SK-N-SH treated with all-trans-retinoic acid at 6 μM for 48 hours (cell line): ENCODE results near the gene SERPINC1.
"Not testable (repeated sequence)": the region's sequence is repeated elsewhere in the genome, so short reads cannot be mapped to it uniquely, and the experiment has no call there.

Experiments used
- ATAC-seq: fragments of 200-7000 bp; cut with Tn5 transposase; 3 replicates; pipeline ENCODE4 v1.9.1; 2020; ENCODE audit warnings: mild to moderate bottlenecking, moderate library complexity
- ARNTL ChIP-seq: fragments of 450-650 bp; formaldehyde crosslinking; IDR thresholded peaks from 2 replicates; pipeline ENCODE4 v1.5.0; 2020; ENCODE audit warnings: low read depth, mild to moderate bottlenecking, moderate library complexity, borderline replicate concordance
- CSDC2 ChIP-seq: fragments of 250-450 bp; sonication (Bioruptor Pico); IDR thresholded peaks from 2 replicates; pipeline ENCODE4 v1.5.0; 2020; ENCODE audit warnings: mild to moderate bottlenecking, moderate library complexity
- ESRRG ChIP-seq: fragments of 250-450 bp; sonication (Bioruptor Pico); IDR thresholded peaks from 2 replicates; pipeline ENCODE4 v1.6.1; 2021; ENCODE audit warnings: mild to moderate bottlenecking
- GLIS3 ChIP-seq: fragments of 250-450 bp; sonication (Bioruptor Pico); IDR thresholded peaks from 2 replicates; pipeline ENCODE4 v1.5.0; 2020; ENCODE audit warnings: mild to moderate bottlenecking, moderate library complexity
- ISL1 ChIP-seq: fragments of 250-450 bp; sonication (Bioruptor Pico); IDR thresholded peaks from 2 replicates; pipeline ENCODE4 v2.1.2; 2022; ENCODE audit warnings: mild to moderate bottlenecking, moderate library complexity
- OSR1 ChIP-seq: fragments of 250-450 bp; sonication (Bioruptor Pico); IDR thresholded peaks from 2 replicates; pipeline ENCODE4 v1.8.0; 2022; ENCODE audit warnings: moderate library complexity, mild to moderate bottlenecking, inconsistent platforms
- PATZ1 ChIP-seq: fragments of 250-450 bp; sonication (Bioruptor Pico); IDR thresholded peaks from 2 replicates; pipeline ENCODE4 v1.8.0; 2020; ENCODE audit warnings: mild to moderate bottlenecking, moderate library complexity, borderline replicate concordance
- PPARA ChIP-seq: fragments of 250-450 bp; sonication (Bioruptor Pico); IDR thresholded peaks from 2 replicates; pipeline ENCODE4 v1.5.0; 2020; ENCODE audit warnings: mild to moderate bottlenecking, borderline replicate concordance
- RARB ChIP-seq: fragments of 250-450 bp; sonication (Bioruptor Pico); IDR thresholded peaks from 2 replicates; pipeline ENCODE4 v1.8.0; 2021; ENCODE audit warnings: mild to moderate bottlenecking, moderate library complexity
- SNAI2 ChIP-seq: fragments of 250-450 bp; sonication (Bioruptor Pico); IDR thresholded peaks from 2 replicates; pipeline ENCODE4 v1.5.0; 2020; ENCODE audit warnings: mild to moderate bottlenecking, moderate library complexity
- TCF4 ChIP-seq: fragments of 250-450 bp; sonication (Bioruptor Pico); IDR thresholded peaks from 2 replicates; pipeline ENCODE4 v1.8.0; 2021; ENCODE audit warnings: mild to moderate bottlenecking, moderate library complexity, borderline replicate concordance
- TOX ChIP-seq: fragments of 250-450 bp; sonication (Bioruptor Pico); IDR thresholded peaks from 2 replicates; pipeline ENCODE4 v1.8.0; 2021; ENCODE audit warnings: mild to moderate bottlenecking, moderate library complexity, borderline replicate concordance
- TSHZ2 ChIP-seq: fragments of 250-450 bp; sonication (Bioruptor Pico); IDR thresholded peaks from 2 replicates; pipeline ENCODE4 v1.5.0; 2020; ENCODE audit warnings: mild to moderate bottlenecking, moderate library complexity
- ZC3H10 ChIP-seq: fragments of 250-450 bp; sonication (Bioruptor Pico); IDR thresholded peaks from 2 replicates; pipeline ENCODE4 v1.5.1; 2021; ENCODE audit warnings: mild to moderate bottlenecking, moderate library complexity
- ZFP30 ChIP-seq: fragments of 450-650 bp; formaldehyde crosslinking; IDR thresholded peaks from 2 replicates; pipeline ENCODE4 v1.5.0; 2022; ENCODE audit warnings: mild to moderate bottlenecking, moderate library complexity
- ZNF565 ChIP-seq: fragments of 450-650 bp; formaldehyde crosslinking; conservative IDR thresholded peaks from 2 replicates; pipeline ENCODE4 v1.5.0; 2020; ENCODE audit warnings: low read depth, mild to moderate bottlenecking, moderate library complexity
- ZNF70 ChIP-seq: fragments of 450-650 bp; formaldehyde crosslinking; IDR thresholded peaks from 2 replicates; pipeline ENCODE4 v1.5.0; 2020; ENCODE audit warnings: mild to moderate bottlenecking, moderate library complexity
- ZNF8 ChIP-seq: fragments of 450-650 bp; formaldehyde crosslinking; IDR thresholded peaks from 2 replicates; pipeline ENCODE4 v1.5.0; 2020; ENCODE audit warnings: mild to moderate bottlenecking, moderate library complexity
- TF ChIP-seq, protein P1 (sequence below): fragments of 250-450 bp; sonication (Bioruptor Pico); IDR thresholded peaks from 2 replicates; pipeline ENCODE4 v1.8.0; 2021; ENCODE audit warnings: low read depth, mild to moderate bottlenecking, moderate library complexity, borderline replicate concordance
- TF ChIP-seq, protein P2 (sequence below): fragments of 250-450 bp; sonication (Bioruptor Pico); IDR thresholded peaks from 2 replicates; pipeline ENCODE4 v1.5.1; 2020; ENCODE audit warnings: low read depth, mild to moderate bottlenecking, moderate library complexity

Gene SERPINC1

GRCh38 chr1:173884701-173885100 is 32.4 kb downstream of the SERPINC1 start:
- TF ChIP-seq ZFP30 (no peak), GLIS3 (CRISPR knock-in tag) (no peak), CSDC2 (no peak), ZNF565 (no peak), PPARA (CRISPR knock-in tag) (no peak), ARNTL (CRISPR knock-in tag) (no peak), RARB (CRISPR knock-in tag) (no peak), TCF4 (CRISPR knock-in tag) (no peak), OSR1 (no peak), ZC3H10 (no peak), TSHZ2 (CRISPR knock-in tag) (no peak), TOX (no peak), ESRRG (CRISPR knock-in tag) (no peak), ZNF8 (CRISPR knock-in tag) (no peak), ISL1 (CRISPR knock-in tag) (no peak)
- TF ChIP-seq, protein P1, sequence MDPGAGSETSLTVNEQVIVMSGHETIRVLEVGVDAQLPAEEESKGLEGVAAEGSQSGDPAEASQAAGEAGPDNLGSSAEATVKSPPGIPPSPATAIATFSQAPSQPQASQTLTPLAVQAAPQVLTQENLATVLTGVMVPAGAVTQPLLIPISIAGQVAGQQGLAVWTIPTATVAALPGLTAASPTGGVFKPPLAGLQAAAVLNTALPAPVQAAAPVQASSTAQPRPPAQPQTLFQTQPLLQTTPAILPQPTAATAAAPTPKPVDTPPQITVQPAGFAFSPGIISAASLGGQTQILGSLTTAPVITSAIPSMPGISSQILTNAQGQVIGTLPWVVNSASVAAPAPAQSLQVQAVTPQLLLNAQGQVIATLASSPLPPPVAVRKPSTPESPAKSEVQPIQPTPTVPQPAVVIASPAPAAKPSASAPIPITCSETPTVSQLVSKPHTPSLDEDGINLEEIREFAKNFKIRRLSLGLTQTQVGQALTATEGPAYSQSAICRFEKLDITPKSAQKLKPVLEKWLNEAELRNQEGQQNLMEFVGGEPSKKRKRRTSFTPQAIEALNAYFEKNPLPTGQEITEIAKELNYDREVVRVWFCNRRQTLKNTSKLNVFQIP: no peak
- ATAC-seq: no peak

GRCh38 chr1:173881117-173881516 is 36.0 kb downstream of the SERPINC1 start:
- ATAC-seq: not testable (repeated sequence)

DNA sequence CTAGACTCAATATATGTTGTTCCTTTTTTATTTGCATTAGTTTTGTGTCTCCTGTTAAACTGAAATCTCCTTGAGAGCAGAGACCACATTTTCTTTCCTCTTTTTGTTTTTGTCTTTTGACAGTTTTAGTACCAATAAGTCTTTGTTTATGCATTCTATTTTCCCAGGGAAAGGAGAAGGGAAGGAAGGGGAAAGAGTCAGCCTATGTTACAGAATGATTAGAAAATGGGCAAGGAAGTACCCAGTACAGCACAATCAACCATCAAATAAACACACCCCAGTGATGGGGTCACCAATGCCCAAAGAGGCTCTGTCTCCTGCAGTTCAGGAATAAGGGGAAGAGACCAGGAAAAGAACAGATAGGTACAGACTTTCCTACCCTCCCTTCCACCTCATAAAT is 38.9 kb downstream of the SERPINC1 start:
- TF ChIP-seq SNAI2 (CRISPR knock-in tag): no peak
- TF ChIP-seq TOX: no peak
- TF ChIP-seq ARNTL (CRISPR knock-in tag): no peak
- TF ChIP-seq, protein P1: no peak
- TF ChIP-seq ZFP30: no peak
- TF ChIP-seq ZNF8 (CRISPR knock-in tag): no peak
- no peak for TF ChIP-seq ZNF70
- TF ChIP-seq ZC3H10: no peak
- TF ChIP-seq CSDC2: no peak
- no peak for TF ChIP-seq ISL1 (CRISPR knock-in tag)
- no peak for TF ChIP-seq ZNF565
- no peak for TF ChIP-seq TSHZ2 (CRISPR knock-in tag)
- TF ChIP-seq OSR1: no peak
- TF ChIP-seq TCF4 (CRISPR knock-in tag): no peak
- TF ChIP-seq RARB (CRISPR knock-in tag): no peak
- TF ChIP-seq, protein P2, sequence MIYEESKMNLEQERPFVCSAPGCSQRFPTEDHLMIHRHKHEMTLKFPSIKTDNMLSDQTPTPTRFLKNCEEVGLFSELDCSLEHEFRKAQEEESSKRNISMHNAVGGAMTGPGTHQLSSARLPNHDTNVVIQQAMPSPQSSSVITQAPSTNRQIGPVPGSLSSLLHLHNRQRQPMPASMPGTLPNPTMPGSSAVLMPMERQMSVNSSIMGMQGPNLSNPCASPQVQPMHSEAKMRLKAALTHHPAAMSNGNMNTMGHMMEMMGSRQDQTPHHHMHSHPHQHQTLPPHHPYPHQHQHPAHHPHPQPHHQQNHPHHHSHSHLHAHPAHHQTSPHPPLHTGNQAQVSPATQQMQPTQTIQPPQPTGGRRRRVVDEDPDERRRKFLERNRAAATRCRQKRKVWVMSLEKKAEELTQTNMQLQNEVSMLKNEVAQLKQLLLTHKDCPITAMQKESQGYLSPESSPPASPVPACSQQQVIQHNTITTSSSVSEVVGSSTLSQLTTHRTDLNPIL (CRISPR knock-in tag): no peak
- no peak for TF ChIP-seq GLIS3 (CRISPR knock-in tag)
- ATAC-seq: no peak

- no peak for TF ChIP-seq TCF4 (CRISPR knock-in tag)
- TF ChIP-seq GLIS3 (CRISPR knock-in tag): no peak
- no peak for TF ChIP-seq PPARA (CRISPR knock-in tag)
- no peak for TF ChIP-seq ZNF8 (CRISPR knock-in tag)
- no peak for TF ChIP-seq PATZ1 (CRISPR knock-in tag)
- no peak for TF ChIP-seq ZNF70
- TF ChIP-seq SNAI2 (CRISPR knock-in tag): no peak
- ATAC-seq: no peak
These were observed 40.4 kb downstream of the SERPINC1 start for GRCh38 chr1:173876732-173877131.
